AG04450 (cell line): Measurements from ENCODE around the gene MTERF1. TPM values are rescaled to one million over a fixed set of nuclear protein-coding genes. Genes with fewer than 3 reads are reported as not detected.
"Not testable (repeated sequence)": the region's sequence is repeated elsewhere in the genome, so short reads cannot be mapped to it uniquely, and the experiment has no call there.

Experiments
- CTCF ChIA-PET: fragments of 300-600, 350-600 bp; formaldehyde crosslinking; extraction: SDS; loops from one replicate; lab custom pipeline; 2022; ENCODE audit warnings: antibody characterized with exemption, inconsistent platforms; lab: Charles Lee
- POLR2A ChIA-PET: fragments of 350-600 bp; formaldehyde crosslinking; extraction: SDS; loops from one replicate; lab custom pipeline; 2021; ENCODE audit warnings: antibody characterized with exemption, inconsistent platforms; lab: Yijun Ruan, JAX
- DNase-seq: peaks from one replicate; pipeline ENCODE4 v3.0.0-alpha.2; 2011; ENCODE audit warnings: low read depth, low spot score
- H3K27ac ChIP-seq: one replicate; pipeline ENCODE4 v1.5.1; 2012; ENCODE audit warnings: low read depth, low read length, control low read depth
- H3K27me3 ChIP-seq: one replicate; pipeline ENCODE4 v1.6.0; 2012; ENCODE audit warnings: low read length; ENCODE audit not compliant: control insufficient read depth, insufficient read depth
- H3K4me3 ChIP-seq: 2 replicates; pipeline ENCODE4 v1.5.1; 2011; ENCODE audit warnings: mild to moderate bottlenecking, low read depth, low read length, control low read depth
- H3K9me3 ChIP-seq: 2 replicates; pipeline ENCODE4 v1.5.1; 2012; ENCODE audit warnings: low read length; ENCODE audit not compliant: control insufficient read depth, insufficient read depth
- CTCF ChIP-seq: IDR thresholded peaks from 2 replicates; pipeline ENCODE4 v1.5.1; 2011; ENCODE audit warnings: low read depth, low read length, control low read depth, inconsistent platforms
- polyA plus RNA-seq: library from polyadenylated mRNA; depleted of rRNA; stranded (reverse); fragments of >200 nt; gene quantifications from 2 replicates; pipeline ENCODE4 v1.2.3, GENCODE V29; 2011

The MTERF1 gene
- polyA plus RNA-seq, 1 experiment = 18.3 TPM

DNA sequence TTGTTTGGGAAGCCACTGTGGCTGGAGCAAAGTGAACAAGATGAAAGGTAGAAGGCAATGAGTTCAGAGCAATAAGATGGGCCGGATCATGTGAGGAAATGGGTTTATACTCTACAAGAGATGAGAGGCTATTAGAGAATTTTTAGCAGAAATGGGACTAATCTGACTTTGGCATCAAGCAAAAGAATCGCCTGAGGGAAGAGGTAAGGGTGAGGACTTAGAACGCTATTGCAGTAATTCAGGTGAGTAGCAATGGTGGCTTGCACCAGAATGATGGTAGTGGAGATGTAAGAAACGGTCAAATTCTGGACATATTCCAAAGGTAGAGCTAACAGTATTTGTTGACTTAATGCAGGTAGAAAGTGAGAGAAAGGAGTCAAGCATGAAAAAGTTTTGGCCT, 30.6 kb upstream of the MTERF1 start:
- no peak for DNase-seq
- TF ChIP-seq CTCF = no peak
- H3K27me3 ChIP-seq = no peaks in the 10 kb centered on the region
- H3K4me3 ChIP-seq = no peak overlapping the region
- H3K27ac ChIP-seq = no peak overlapping the region
- ChIA-PET CTCF (no interaction called here), POLR2A (no interaction called here)
- no peaks in the 10 kb centered on the region for H3K9me3 ChIP-seq

- CTCF ChIA-PET = interaction anchor here (1.0 kb wide), 1 partner anchor 37 kb away, joined by 3 read pairs; no protein-coding TSS in a partner anchor
- TF ChIP-seq CTCF = no peak
- DNase-seq = no peak
- H3K4me3 ChIP-seq = no peak overlapping the region
- POLR2A ChIA-PET = no interaction called here
- no peaks in the 10 kb centered on the region for H3K27me3 ChIP-seq
- H3K27ac ChIP-seq = no peak overlapping the region
- no peaks in the 10 kb centered on the region for H3K9me3 ChIP-seq
These were observed 29.7 kb upstream of the MTERF1 start for GRCh38 chr7:91910171-91910570.

DNA sequence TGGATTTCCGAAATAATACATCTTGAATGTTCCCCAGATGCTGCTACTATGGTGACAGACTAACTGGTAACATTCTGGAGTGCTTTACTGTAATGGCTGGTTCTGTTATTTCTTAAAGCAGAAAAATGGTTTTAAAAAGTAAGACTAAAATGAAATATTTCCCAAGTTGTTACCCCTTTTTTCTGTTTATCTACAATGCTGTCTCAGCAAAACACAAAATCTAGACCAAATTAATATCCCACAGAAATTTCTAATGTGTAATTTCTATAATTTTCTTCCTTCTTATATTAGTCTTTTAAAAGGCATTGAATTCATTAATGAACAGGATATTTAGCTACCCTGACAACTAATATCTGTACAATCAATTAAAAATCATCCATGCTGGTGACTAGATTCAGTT, 19.1 kb upstream of the MTERF1 start:
- Histone ChIP-seq H3K27me3 (peaks cover 2% of the 10 kb centered on the region), H3K9me3 (no peaks in the 10 kb centered on the region), H3K4me3 (no peak overlapping the region), H3K27ac (no peak overlapping the region)
- TF ChIP-seq CTCF = no peak
- ChIA-PET CTCF (interaction anchor here (1.5 kb wide), 1 partner anchor 19 kb away, joined by 3 read pairs; no protein-coding TSS in a partner anchor), POLR2A (no interaction called here)
- no peak for DNase-seq

DNA sequence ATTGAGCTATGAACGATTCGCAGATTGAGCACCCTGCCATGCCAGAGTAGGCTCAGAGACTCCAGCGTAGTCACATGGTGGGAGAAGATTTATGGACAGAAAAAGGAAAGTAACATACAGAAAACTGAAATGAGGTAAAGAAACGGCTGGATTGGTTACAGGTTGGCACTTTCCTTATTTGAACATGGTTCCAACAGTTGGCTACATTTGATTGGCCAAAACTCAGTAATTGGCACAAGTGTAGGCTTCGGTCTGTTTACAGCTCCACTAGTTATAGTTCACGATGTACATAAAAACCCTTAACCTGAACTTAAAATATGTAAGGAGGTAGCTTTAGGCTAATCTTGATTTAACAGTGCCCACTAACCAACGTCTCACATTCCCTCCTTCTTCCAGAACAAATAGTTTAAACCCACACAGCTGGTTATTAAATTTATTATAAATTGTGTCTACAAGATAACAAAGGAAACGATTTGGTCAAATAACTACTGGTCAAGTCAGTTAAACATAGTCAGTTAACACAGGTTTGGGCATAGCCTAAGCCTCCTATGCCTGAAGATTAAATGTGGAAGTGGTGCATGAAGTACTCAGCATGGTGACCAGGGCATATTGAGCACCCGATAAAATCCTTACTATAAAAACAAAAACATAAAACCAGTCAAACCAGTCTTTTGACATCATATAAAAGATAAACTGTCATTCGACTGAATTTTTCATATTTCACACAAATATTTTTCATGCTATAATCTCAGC, 17.9 kb upstream of the MTERF1 start:
- CTCF ChIA-PET = interaction anchor here (0.7 to 1.5 kb wide), 4 partner anchors 11 to 68 kb away, joined by 3 to 4 read pairs (median 3); no protein-coding TSS in a partner anchor
- TF ChIP-seq CTCF = no peak
- POLR2A ChIA-PET = no interaction called here
- Histone ChIP-seq H3K27ac (no peak overlapping the region), H3K4me3 (no peak overlapping the region), H3K27me3 (peaks cover 2% of the 10 kb centered on the region), H3K9me3 (no peaks in the 10 kb centered on the region)
- no peak for DNase-seq

DNA sequence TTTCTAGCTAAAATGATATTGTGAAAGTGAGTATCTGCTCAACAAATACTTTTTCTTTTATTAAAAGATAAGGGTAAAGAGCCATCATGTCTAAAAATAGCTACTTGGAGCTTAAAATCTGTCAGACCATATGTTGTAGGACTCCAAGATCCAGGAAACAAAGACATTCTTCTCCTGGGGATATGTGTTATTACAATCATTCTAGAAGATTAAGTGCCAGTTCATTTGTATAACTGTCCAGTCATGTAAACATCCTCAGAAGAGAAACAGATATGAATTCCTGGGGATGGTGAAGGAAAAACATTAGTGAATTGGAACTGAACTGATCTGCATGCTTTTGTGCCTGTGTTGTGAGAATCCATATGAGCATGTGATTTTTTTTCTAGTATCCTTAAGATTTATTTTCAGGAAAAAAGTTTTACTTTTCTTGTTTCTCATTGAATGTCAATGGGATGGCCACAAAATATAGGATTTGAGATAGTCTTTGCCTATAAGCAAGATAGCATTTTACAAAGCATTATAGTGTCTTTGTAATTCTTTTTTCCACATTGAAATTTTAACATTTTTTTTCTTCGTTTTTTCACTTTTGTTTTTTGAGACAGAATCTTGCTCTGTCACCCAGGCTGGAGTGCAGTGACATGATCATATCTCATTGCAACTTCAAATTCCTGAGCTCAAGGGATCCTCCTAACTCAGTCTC, 14.4 kb upstream of the MTERF1 start:
- Histone ChIP-seq H3K9me3 (no peaks in the 10 kb centered on the region), H3K27me3 (peaks cover 2% of the 10 kb centered on the region), H3K27ac (no peak overlapping the region), H3K4me3 (no peak overlapping the region)
- ChIA-PET POLR2A (interaction anchor here (0.6 kb wide), 1 partner anchor 47 kb away, joined by 3 read pairs; no protein-coding TSS in a partner anchor), CTCF (interaction anchor here (0.6 to 1.8 kb wide), 3 partner anchors 14 to 859 kb away, joined by 3 to 13 read pairs (median 7); partner anchors contain the start of gene MTERF1)
- TF ChIP-seq CTCF = no peak
- no peak for DNase-seq

- DNase-seq, H3K27me3 ChIP-seq, POLR2A ChIA-PET, H3K9me3 ChIP-seq, H3K27ac ChIP-seq, H3K4me3 ChIP-seq: not testable (repeated sequence)
- CTCF ChIA-PET = interaction anchor here (1.1 to 4.7 kb wide), 2 partner anchors 13 to 19 kb away, joined by 3 to 28 read pairs; partner anchors contain the start of gene MTERF1
These were observed 13.2 kb upstream of the MTERF1 start for GRCh38 chr7:91893699-91894098.
